ENCODE data around the gene RAB8B. TPM values are rescaled to one million over a fixed set of nuclear protein-coding genes. Genes with fewer than 3 reads are reported as not detected.

RAB8B gene
- total and polyA plus RNA-seq, 11 donors: 2.5 to 32.6 (median 8.1) TPM

- no peak for ATAC-seq
- TF ChIP-seq CTCF (IDR thresholded peaks at IDR 0.05) (no peak), POLR2A (IDR thresholded peaks at IDR 0.05) (no peak)
- Histone ChIP-seq H3K27ac (peak overlapping the region in 4 of 12 donors; percentile 1 to 85 (median 26)), H3K36me3 (peaks cover 0 to 2% (median 0%) of the 10 kb centered on the region in 9 donors), H3K9me3 (no peaks in the 10 kb centered on the region), H3K4me3 (no peak overlapping the region), H3K27me3 (no peaks in the 10 kb centered on the region), H3K4me1 (peaks cover 0 to 83% (median 18%) of the 10 kb centered on the region in 12 donors)
- WGBS, 4 donors: 74 to 84% (median 78%) methylated on average over 5 of the region's 5 CpGs
- intact Hi-C loops (cut with DNase I): no loop called here
- DNase-seq: no peak
Observed at GRCh38 chr15:63210151-63211091, 21.0 kb downstream of the RAB8B start.

- no peak overlapping the region for H3K4me3 ChIP-seq
- H3K9me3 ChIP-seq: no peaks in the 10 kb centered on the region
- no peak for TF ChIP-seq POLR2A (IDR thresholded peaks at IDR 0.05)
- TF ChIP-seq CTCF (IDR thresholded peaks at IDR 0.05): no peak
- DNase-seq (no peak), ATAC-seq (no peak)
- intact Hi-C loops (cut with DNase I): no loop called here
- H3K4me1 ChIP-seq: peaks cover 0 to 78% (median 18%) of the 10 kb centered on the region in 12 donors
- WGBS, 4 donors: 56 to 72% (median 62%) methylated on average over 3 of the region's 3 CpGs
- peaks cover 0 to 2% (median 0%) of the 10 kb centered on the region in 9 donors for H3K36me3 ChIP-seq
- peak overlapping the region in 6 of 12 donors; percentile 1 to 85 (median 8) for H3K27ac ChIP-seq
- no peaks in the 10 kb centered on the region for H3K27me3 ChIP-seq
Observed at GRCh38 chr15:63211092-63211490, 21.7 kb downstream of the RAB8B start.

GRCh38 chr15:63211549-63211948 lies 22.1 kb downstream of the RAB8B start:
- no peak for TF ChIP-seq POLR2A (IDR thresholded peaks at IDR 0.05)
- no peak for TF ChIP-seq CTCF (IDR thresholded peaks at IDR 0.05)
- WGBS, 4 donors: 98 to 99% (median 99%) methylated on average over 2 of the region's 2 CpGs
- no peak overlapping the region for H3K4me3 ChIP-seq
- no peaks in the 10 kb centered on the region for H3K27me3 ChIP-seq
- H3K27ac ChIP-seq: peak overlapping the region in 8 of 12 donors; percentile 6 to 85 (median 46)
- intact Hi-C loops (cut with DNase I): no loop called here
- H3K9me3 ChIP-seq: no peaks in the 10 kb centered on the region
- ATAC-seq (no peak), DNase-seq (no peak)
- H3K4me1 ChIP-seq: peaks cover 0 to 73% (median 18%) of the 10 kb centered on the region in 12 donors
- peaks cover 0 to 2% (median 0%) of the 10 kb centered on the region in 9 donors for H3K36me3 ChIP-seq

All from heart left ventricle (tissue), 16 donors.